HCT116 (cell line): ENCODE measurements around the gene SMOC1.

ENCODE experiments used
- ELF1 ChIP-seq: IDR thresholded peaks from 2 replicates; pipeline ENCODE4 v1.6.1; 2012; ENCODE audit warnings: low read depth, borderline replicate concordance
- EZH2 ChIP-seq: fragments of 200-600 bp; sonication (generic); IDR thresholded peaks from 2 replicates; pipeline ENCODE4 v1.6.1; 2017; ENCODE audit warnings: antibody characterized with exemption, mixed run types
- POLR2A ChIP-seq: IDR thresholded peaks from 2 replicates; pipeline ENCODE4 v1.7.0; 2011; ENCODE audit warnings: borderline replicate concordance; ENCODE audit not compliant: insufficient read depth, insufficient read length; ENCODE audit errors: extremely low read depth
- POLR2AphosphoS5 ChIP-seq: IDR thresholded peaks from 2 replicates; pipeline ENCODE4 v1.6.1; 2011; ENCODE audit warnings: mild to moderate bottlenecking, low read depth, low read length, moderate library complexity
- TF ChIP-seq, protein P1 (sequence below), 3 experiments: fragments of 200-600 bp in 1 of 3; sonication (generic) in 1 of 3; IDR thresholded peaks in 2 of 3; conservative IDR thresholded peaks in 1 of 3; 2 replicates each; pipeline ENCODE4 v1.5.1; 2012 to 2017; ENCODE audit warnings: low read depth in 2 of 3, low read length in 2 of 3, antibody characterized with exemption in 1 of 3, borderline replicate concordance in 1 of 3, control low read depth in 1 of 3, mild to moderate bottlenecking in 1 of 3, mixed read lengths in 1 of 3, mixed run types in 1 of 3, moderate library complexity in 1 of 3; ENCODE audit not compliant: insufficient read depth in 1 of 3

DNA sequence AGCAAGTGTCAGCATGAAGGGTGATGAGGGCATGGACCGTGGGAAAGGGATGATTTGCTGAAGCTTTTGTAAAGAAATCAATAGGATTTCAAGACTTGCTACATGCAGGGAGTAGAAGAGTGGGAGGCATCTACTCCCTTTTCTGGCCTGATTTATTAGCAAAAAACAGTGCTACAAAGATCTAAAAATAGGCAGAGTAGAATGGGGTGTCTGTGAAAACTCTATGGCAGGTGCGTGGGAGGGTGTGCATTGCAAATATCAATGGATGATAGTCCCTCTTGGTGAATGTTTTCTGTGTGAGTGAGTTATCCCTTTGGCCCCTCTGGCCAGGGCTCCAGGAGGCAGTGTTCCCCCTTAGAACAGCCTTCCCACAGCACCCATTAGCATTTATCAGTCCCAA is 139.0 kb downstream of the SMOC1 start:
- TF ChIP-seq, protein P1, sequence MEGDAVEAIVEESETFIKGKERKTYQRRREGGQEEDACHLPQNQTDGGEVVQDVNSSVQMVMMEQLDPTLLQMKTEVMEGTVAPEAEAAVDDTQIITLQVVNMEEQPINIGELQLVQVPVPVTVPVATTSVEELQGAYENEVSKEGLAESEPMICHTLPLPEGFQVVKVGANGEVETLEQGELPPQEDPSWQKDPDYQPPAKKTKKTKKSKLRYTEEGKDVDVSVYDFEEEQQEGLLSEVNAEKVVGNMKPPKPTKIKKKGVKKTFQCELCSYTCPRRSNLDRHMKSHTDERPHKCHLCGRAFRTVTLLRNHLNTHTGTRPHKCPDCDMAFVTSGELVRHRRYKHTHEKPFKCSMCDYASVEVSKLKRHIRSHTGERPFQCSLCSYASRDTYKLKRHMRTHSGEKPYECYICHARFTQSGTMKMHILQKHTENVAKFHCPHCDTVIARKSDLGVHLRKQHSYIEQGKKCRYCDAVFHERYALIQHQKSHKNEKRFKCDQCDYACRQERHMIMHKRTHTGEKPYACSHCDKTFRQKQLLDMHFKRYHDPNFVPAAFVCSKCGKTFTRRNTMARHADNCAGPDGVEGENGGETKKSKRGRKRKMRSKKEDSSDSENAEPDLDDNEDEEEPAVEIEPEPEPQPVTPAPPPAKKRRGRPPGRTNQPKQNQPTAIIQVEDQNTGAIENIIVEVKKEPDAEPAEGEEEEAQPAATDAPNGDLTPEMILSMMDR (IDR thresholded peaks at IDR 0.05 in 2 of 3, conservative IDR thresholded peaks at IDR 0.05 in 1 of 3; ENCODE audit: borderline replicate concordance in 1 of 3, insufficient read depth in 1 of 3, low read depth in 2 of 3, low read length in 2 of 3), result no peak
- TF ChIP-seq EZH2 (no peak), POLR2A (no peak), ELF1 (no peak), POLR2AphosphoS5 (no peak)
